GM10266 (cell line): ENCODE data around the gene CAPN7.
A peak's percentile ranks its signal among the peaks of the same experiment; 100 is the strongest.

ENCODE experiments used
- DNase-seq: peaks from one replicate; pipeline ENCODE4 v3.0.0; 2012; ENCODE audit errors: extremely low spot score
- TF ChIP-seq, protein P1 (sequence below): IDR thresholded peaks from 2 replicates; pipeline ENCODE4 v1.5.1; 2012; ENCODE audit warnings: mild to moderate bottlenecking, low read depth; ENCODE audit not compliant: control insufficient read depth, insufficient read depth; ENCODE audit errors: missing control alignments

Gene CAPN7

DNA sequence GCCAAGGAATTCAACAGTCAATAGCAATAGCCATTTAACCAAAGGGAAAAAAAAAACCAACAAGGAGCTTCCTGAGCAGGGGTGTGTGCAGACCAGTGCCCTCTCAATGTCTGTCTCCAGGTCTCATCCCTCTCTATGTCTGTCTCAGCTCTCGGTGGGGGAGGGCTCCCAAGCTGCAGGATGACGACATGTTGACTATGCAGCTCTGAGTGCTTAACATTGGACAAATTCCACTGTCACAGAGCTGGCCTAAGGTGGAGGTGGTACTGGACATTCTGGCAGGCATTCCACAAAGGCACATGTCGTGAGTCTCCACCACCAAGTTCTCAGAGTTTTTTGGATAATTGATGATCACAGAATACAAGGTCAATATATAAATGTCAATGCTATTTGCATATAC lies 2.0 kb upstream of the CAPN7 start:
- DNase-seq = no peak

DNA sequence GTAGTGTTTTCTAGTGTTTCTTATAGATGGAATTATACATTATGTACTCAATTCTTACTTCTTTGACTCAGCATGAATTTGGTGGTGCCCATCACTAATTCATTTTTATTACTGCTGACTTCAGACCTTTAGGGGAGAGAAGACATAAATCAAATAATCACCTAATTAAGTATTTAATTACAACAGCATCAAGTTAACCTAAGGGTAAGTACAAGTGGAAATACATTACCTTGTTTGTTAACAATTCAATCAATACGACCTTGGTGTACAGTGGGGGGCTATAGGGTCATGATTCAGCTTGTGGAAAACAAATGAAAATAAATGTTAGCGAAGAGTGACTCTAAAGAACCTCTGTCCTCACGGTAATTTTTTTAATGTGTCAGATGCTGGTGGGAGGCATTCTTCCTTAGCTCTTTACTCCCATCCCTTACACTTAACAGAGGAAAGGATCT lies 538 bp upstream of the CAPN7 start:
- TF ChIP-seq, protein P1, sequence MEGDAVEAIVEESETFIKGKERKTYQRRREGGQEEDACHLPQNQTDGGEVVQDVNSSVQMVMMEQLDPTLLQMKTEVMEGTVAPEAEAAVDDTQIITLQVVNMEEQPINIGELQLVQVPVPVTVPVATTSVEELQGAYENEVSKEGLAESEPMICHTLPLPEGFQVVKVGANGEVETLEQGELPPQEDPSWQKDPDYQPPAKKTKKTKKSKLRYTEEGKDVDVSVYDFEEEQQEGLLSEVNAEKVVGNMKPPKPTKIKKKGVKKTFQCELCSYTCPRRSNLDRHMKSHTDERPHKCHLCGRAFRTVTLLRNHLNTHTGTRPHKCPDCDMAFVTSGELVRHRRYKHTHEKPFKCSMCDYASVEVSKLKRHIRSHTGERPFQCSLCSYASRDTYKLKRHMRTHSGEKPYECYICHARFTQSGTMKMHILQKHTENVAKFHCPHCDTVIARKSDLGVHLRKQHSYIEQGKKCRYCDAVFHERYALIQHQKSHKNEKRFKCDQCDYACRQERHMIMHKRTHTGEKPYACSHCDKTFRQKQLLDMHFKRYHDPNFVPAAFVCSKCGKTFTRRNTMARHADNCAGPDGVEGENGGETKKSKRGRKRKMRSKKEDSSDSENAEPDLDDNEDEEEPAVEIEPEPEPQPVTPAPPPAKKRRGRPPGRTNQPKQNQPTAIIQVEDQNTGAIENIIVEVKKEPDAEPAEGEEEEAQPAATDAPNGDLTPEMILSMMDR = no peak
- DNase-seq = no peak

More for the DNA sequence above, 2.0 kb upstream of the CAPN7 start:
- TF ChIP-seq, protein P1 = no peak

DNA sequence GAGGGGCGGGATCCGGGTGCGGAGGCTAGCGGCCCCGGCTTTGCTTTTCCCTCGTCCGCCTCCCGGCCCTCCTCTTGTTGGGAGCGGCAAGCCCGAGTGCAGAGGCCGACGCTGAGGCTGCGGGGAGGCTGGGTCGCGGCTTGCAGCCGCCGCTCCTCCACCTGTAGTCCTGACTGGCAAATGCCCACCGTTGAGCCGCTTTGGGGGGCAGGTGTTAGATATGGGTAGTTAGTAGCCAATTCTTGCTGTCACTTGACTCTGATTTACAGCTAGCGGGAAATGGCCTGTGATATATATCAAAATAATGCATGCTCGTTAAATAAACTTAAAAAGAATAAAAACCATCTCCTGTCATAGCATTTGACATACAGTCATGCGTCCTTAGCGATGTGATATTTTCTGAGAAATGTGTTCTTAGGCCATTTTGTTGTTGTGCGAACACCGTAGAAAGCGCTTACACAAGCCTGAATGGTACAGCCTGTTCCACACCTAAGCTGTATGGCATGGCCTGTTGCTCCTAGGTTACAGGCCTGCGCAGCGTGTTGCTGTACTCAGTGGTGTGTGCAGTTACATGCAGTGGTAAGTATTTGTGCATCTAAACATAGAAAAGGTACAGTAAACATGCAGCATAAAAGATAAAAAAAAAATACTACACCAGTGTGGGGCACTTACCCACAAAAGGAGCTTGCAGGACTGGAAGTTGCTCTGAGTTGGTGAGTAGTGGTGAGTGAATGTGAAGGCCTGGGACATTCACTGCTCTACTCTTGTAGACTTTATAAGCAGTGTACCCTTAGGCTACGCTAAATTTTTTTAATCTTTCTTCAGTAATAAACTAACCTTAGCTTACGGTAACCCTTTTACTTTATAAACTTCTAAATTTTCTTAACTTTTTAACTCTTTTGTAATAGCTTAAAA lies 873 bp downstream of the CAPN7 start:
- TF ChIP-seq, protein P1 = no peak
- peak; percentile 38 for DNase-seq

DNA sequence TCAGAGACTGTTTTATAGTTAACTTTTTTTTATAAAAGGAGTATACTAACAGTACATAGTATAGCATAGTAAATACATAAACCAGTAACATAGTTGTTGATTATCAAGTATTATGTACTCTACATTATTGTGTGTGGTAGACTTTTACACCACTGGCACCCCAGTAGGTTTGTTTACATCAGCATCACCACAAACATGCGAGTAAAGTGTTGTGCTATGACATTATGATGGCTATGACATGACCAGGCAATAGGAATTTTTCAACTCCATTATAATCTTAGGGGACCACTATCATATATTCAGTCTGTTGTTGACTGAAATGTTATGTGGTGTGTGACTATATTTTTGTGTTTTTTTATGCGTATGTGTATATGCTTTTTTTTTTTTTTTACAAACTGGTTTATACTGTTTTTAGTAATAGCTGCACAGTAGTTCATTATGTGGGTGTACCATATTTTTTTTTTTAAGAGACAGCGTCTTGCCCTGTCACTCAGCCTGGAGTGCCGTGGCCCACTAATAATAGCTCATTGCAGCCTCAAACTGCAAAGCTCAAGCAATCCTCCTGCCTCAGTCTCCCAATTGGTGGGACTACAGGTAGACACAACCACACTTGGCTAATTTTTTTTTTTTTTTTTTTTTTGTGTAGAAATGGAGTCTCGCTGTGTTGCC lies 1.9 kb downstream of the CAPN7 start:
- no peak for DNase-seq
- TF ChIP-seq, protein P1 = no peak

DNA sequence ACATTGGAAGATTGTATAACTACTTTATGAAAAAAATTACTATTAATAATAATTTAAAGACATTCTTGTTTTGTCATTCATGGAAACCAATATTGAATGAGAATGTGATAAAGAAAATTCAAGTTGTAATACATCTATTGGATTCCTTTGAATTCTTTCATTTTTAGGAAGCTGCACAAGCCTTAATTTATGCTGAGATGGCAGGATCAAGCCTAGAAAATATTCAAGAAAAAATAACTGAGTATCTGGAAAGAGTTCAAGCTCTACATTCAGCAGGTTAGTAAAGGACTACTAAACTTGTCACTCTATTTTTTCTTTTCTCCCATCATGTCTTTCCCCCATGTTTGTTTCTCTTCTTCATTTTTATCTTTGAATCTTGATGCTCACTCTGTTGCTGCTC lies 5.9 kb downstream of the CAPN7 start:
- DNase-seq = no peak
- TF ChIP-seq, protein P1 = no peak

DNA sequence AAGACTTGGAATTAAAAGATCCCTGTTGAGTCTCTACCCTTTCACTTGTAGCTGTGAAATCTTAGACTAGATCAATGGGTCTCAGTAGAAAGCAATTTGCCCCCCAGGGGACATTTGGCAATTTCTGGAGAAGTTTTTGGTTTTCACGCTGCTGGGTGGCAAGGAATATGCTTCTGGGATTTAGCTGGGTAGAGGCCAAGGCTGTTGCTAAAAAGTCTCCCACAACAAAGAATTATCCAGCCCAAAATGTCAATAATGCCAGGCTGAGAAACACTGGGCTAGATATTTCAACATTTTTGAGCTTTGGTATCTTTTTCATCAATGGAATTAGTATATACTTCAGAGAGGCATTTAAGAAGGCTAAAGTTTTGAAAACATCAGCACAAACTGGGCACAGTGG lies 8.7 kb downstream of the CAPN7 start:
- TF ChIP-seq, protein P1 = no peak

DNA sequence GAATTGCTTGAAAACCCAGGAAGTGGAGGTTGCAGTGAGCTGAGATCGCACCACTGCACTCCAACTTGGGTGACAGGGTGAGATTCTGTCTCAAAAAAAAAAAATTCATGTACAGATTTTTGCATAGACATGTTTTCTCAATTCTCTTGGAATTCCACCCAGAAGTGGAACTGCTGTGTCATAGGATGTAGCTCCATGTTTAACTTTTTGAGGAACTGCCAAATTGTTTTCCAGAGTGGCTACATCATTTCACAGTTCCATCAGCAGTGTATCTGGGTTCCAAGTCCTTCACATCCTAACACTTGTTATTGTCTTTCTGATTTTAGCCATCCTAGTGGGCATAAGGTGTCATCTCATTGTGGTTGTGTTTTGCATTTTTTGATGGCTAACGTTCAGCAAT lies 9.9 kb downstream of the CAPN7 start:
- TF ChIP-seq, protein P1 = no peak
- DNase-seq = no peak

More for the DNA sequence above, 8.7 kb downstream of the CAPN7 start:
- DNase-seq = no peak
